K562 (cell line): ENCODE results near the gene SPACA9.

ENCODE experiments used
- ATF3 ChIP-seq, 2 experiments: fragments of 450-650 bp in 1 of 2; sonication (generic) in 1 of 2; formaldehyde crosslinking in 1 of 2; IDR thresholded peaks in 1 of 2; conservative IDR thresholded peaks in 1 of 2; 2 replicates each; pipeline versions ENCODE4 v1.6.1 to v1.8.1; 2016 to 2023; ENCODE audit warnings: mild to moderate bottlenecking in 2 of 2, moderate library complexity in 2 of 2, inconsistent platforms in 1 of 2, missing genetic modification reagents in 1 of 2
- FOXP4 ChIP-seq: sonication (generic); formaldehyde crosslinking; IDR thresholded peaks from 2 replicates; pipeline ENCODE4 v1.8.0; 2022; ENCODE audit warnings: mild to moderate bottlenecking, missing genetic modification reagents, borderline replicate concordance
- RCOR1 ChIP-seq, 2 experiments: IDR thresholded peaks; 2 replicates each; pipeline ENCODE4 v1.6.1; 2012; ENCODE audit warnings: low read depth in 2 of 2, low read length in 2 of 2, borderline replicate concordance in 1 of 2, improper control_type of control experiment in 1 of 2
- SNRNP70 ChIP-seq: fragments of 200-400 bp; formaldehyde crosslinking; optimal IDR thresholded peaks from 2 replicates; pipeline ENCODE3; 2017; ENCODE audit warnings: low read depth, low read length
- SRF ChIP-seq, 2 experiments: fragments of 250-450, 450-650 bp in 1 of 2; sonication (Bioruptor Pico) in 1 of 2; sonication (generic) in 1 of 2; formaldehyde crosslinking; IDR thresholded peaks; 2 replicates each; pipeline versions ENCODE4 v1.5.0 to v1.5.1; 2020 to 2022; ENCODE audit warnings: mild to moderate bottlenecking in 1 of 2, missing genetic modification reagents in 1 of 2

- TF ChIP-seq SRF (CRISPR knock-in tag; IDR thresholded peaks at IDR 0.05) (no peak), SNRNP70 (no peak), ATF3 (IDR thresholded peaks at IDR 0.05) (no peak), ATF3 (CRISPR knock-in tag; conservative IDR thresholded peaks at IDR 0.05) (no peak), FOXP4 (CRISPR knock-in tag) (no peak), RCOR1 (IDR thresholded peaks at IDR 0.05; ENCODE audit: borderline replicate concordance in 1 of 2, low read depth in 2 of 2, low read length in 2 of 2) (no peak)
Observed at GRCh38 chr9:132854832-132855231, 23.9 kb upstream of the SPACA9 start.
